ENCODE data around the gene ARRDC4.

The ARRDC4 gene

GRCh38 chr15:98000249-98001203 lies 40.0 kb downstream of the ARRDC4 start:
- Mint-ChIP-seq H3K27me3 (no peaks in the 10 kb centered on the region), H3K4me3 (no peak overlapping the region), H3K9me3 (ENCODE audit: low read depth) (no peaks in the 10 kb centered on the region)

GRCh38 chr15:98001663-98002194 lies 41.2 kb downstream of the ARRDC4 start:
- Mint-ChIP-seq H3K4me3 (no peak overlapping the region), H3K36me3 (no peaks in the 10 kb centered on the region), H3K4me1 (ENCODE audit: low read depth) (no peaks in the 10 kb centered on the region), H3K27me3 (no peaks in the 10 kb centered on the region), H3K27ac (no peak overlapping the region), H3K9me3 (ENCODE audit: low read depth) (no peaks in the 10 kb centered on the region)

More at GRCh38 chr15:98000249-98001203, 40.0 kb downstream of the ARRDC4 start:
- Mint-ChIP-seq H3K27ac (no peak overlapping the region), H3K36me3 (no peaks in the 10 kb centered on the region), H3K4me1 (ENCODE audit: low read depth) (peaks cover 10% of the 10 kb centered on the region)

DNA sequence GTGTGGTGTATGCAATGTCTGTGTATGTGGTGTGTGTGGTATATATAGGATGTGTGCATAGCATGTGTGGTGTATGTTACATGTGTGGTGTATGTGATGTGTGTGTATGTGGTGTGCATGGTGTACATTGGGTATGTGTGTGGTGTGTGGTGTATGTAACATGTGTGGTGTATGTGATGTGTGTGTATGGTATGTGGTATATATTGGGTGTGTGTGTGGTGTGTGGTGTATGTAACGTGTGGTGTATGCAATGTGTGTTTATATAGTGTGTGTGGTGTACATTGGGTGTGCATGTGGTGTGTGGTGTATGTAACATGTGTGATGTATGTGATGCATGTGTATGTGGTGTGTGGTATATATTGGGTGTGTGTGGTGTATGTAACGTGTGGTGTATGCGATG lies 41.9 kb downstream of the ARRDC4 start:
- Mint-ChIP-seq H3K4me1 (ENCODE audit: low read depth) (no peaks in the 10 kb centered on the region), H3K36me3 (no peaks in the 10 kb centered on the region)

DNA sequence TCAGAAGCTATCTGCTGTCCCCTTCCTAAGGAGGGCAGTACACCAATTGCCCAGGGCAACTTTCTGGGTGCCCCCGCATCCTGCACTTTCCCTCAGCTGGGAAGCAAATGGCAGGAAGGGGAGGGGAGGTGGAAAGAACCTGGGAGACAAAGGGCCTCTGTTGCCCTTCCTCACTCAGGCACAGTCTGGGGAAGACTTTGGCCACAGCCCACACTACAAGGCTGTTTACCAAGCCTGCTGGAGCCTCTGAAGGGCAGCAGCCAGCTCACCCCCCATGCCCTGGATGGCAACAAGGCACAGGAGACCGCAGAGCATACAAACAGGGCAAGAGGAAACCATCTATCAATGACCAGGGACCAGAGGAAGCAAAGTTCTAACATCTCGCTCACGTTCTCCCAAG lies 42.4 kb downstream of the ARRDC4 start:
- H3K27me3 Mint-ChIP-seq = no peaks in the 10 kb centered on the region
- no peaks in the 10 kb centered on the region for H3K4me1 Mint-ChIP-seq (ENCODE audit: low read depth)
- no peaks in the 10 kb centered on the region for H3K36me3 Mint-ChIP-seq
- no peaks in the 10 kb centered on the region for H3K9me3 Mint-ChIP-seq (ENCODE audit: low read depth)
- H3K4me3 Mint-ChIP-seq = no peak overlapping the region
- no peak overlapping the region for H3K27ac Mint-ChIP-seq

More for the DNA sequence above, 41.9 kb downstream of the ARRDC4 start:
- no peaks in the 10 kb centered on the region for H3K9me3 Mint-ChIP-seq (ENCODE audit: low read depth)
- no peak overlapping the region for H3K27ac Mint-ChIP-seq
- no peak overlapping the region for H3K4me3 Mint-ChIP-seq
- no peaks in the 10 kb centered on the region for H3K27me3 Mint-ChIP-seq

DNA sequence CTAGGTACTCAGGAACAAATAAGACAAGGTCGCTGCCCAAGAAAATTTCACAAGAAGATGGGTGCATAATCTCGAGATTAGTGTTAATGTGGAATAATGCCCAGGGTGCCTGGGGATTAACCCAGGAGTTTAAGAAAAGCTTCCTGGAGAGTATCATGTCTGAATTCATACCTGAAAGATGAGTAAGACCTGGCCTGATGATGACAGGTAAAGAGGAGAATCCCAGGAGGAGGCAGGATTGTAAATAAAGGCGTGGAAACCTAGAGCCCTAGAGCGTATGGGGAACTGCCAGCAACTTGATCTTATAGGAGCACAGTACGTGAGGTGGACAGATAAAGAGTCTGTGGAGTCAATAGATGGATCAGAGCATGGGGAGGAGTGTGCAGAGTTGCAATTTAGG lies 43.0 kb downstream of the ARRDC4 start:
- Mint-ChIP-seq H3K4me1 (ENCODE audit: low read depth) (no peaks in the 10 kb centered on the region), H3K9me3 (ENCODE audit: low read depth) (no peaks in the 10 kb centered on the region), H3K4me3 (no peak overlapping the region), H3K27ac (no peak overlapping the region), H3K36me3 (no peaks in the 10 kb centered on the region), H3K27me3 (no peaks in the 10 kb centered on the region)

- H3K27me3 Mint-ChIP-seq = no peaks in the 10 kb centered on the region
- no peak overlapping the region for H3K27ac Mint-ChIP-seq
- H3K4me3 Mint-ChIP-seq = no peak overlapping the region
- no peaks in the 10 kb centered on the region for H3K36me3 Mint-ChIP-seq
- no peaks in the 10 kb centered on the region for H3K9me3 Mint-ChIP-seq (ENCODE audit: low read depth)
- H3K4me1 Mint-ChIP-seq (ENCODE audit: low read depth) = no peaks in the 10 kb centered on the region
Measured at GRCh38 chr15:98003996-98004395, 43.5 kb downstream of the ARRDC4 start.

DNA sequence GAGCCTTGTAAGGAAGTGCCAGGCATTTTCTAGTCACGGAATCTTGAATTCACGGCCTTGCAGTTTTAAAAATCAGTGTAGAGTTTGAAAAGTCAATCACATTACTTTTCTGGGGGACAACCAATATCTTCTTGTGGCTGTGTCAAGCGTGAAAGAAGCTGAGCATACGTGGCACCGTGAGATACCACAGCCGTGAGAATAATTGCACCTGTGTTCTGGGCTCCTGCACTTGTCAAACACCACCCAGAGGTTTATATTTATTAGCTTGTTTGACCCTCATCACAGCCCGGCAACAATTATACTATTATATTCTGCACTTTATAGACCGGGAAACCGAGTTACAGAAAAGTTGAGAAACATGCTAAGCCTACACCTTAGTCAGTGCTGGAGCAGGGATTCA lies 45.2 kb downstream of the ARRDC4 start:
- no peaks in the 10 kb centered on the region for H3K9me3 Mint-ChIP-seq (ENCODE audit: low read depth)
- no peak overlapping the region for H3K27ac Mint-ChIP-seq
- H3K4me3 Mint-ChIP-seq = no peak overlapping the region
- no peaks in the 10 kb centered on the region for H3K4me1 Mint-ChIP-seq (ENCODE audit: low read depth)
- no peaks in the 10 kb centered on the region for H3K27me3 Mint-ChIP-seq
- H3K36me3 Mint-ChIP-seq = no peaks in the 10 kb centered on the region

- H3K4me3 Mint-ChIP-seq = no peak overlapping the region
Measured at GRCh38 chr15:98009169-98009568, 48.7 kb downstream of the ARRDC4 start.

GRCh38 chr15:98009971-98010370 lies 49.5 kb downstream of the ARRDC4 start:
- Mint-ChIP-seq H3K36me3 (no peaks in the 10 kb centered on the region), H3K4me1 (ENCODE audit: low read depth) (no peaks in the 10 kb centered on the region), H3K4me3 (no peak overlapping the region), H3K27me3 (peaks cover 3% of the 10 kb centered on the region), H3K27ac (no peak overlapping the region), H3K9me3 (ENCODE audit: low read depth) (no peaks in the 10 kb centered on the region)

More at GRCh38 chr15:98009169-98009568, 48.7 kb downstream of the ARRDC4 start:
- peaks cover under 1% of the 10 kb centered on the region for H3K27me3 Mint-ChIP-seq
- H3K4me1 Mint-ChIP-seq (ENCODE audit: low read depth) = no peaks in the 10 kb centered on the region
- no peak overlapping the region for H3K27ac Mint-ChIP-seq
- H3K36me3 Mint-ChIP-seq = no peaks in the 10 kb centered on the region
- H3K9me3 Mint-ChIP-seq (ENCODE audit: low read depth) = no peaks in the 10 kb centered on the region

- no peaks in the 10 kb centered on the region for H3K4me1 Mint-ChIP-seq (ENCODE audit: low read depth)
- H3K27ac Mint-ChIP-seq = no peak overlapping the region
- peaks cover 6% of the 10 kb centered on the region for H3K27me3 Mint-ChIP-seq
- no peaks in the 10 kb centered on the region for H3K36me3 Mint-ChIP-seq
- H3K9me3 Mint-ChIP-seq (ENCODE audit: low read depth) = no peaks in the 10 kb centered on the region
- no peak overlapping the region for H3K4me3 Mint-ChIP-seq
Measured at GRCh38 chr15:98012354-98012753, 51.9 kb downstream of the ARRDC4 start.

GRCh38 chr15:98013631-98014030 lies 53.1 kb downstream of the ARRDC4 start:
- no peak overlapping the region for H3K4me3 Mint-ChIP-seq
- H3K27ac Mint-ChIP-seq = no peak overlapping the region
- H3K4me1 Mint-ChIP-seq (ENCODE audit: low read depth) = no peaks in the 10 kb centered on the region
- H3K9me3 Mint-ChIP-seq (ENCODE audit: low read depth) = no peaks in the 10 kb centered on the region
- peaks cover 6% of the 10 kb centered on the region for H3K27me3 Mint-ChIP-seq
- no peaks in the 10 kb centered on the region for H3K36me3 Mint-ChIP-seq

DNA sequence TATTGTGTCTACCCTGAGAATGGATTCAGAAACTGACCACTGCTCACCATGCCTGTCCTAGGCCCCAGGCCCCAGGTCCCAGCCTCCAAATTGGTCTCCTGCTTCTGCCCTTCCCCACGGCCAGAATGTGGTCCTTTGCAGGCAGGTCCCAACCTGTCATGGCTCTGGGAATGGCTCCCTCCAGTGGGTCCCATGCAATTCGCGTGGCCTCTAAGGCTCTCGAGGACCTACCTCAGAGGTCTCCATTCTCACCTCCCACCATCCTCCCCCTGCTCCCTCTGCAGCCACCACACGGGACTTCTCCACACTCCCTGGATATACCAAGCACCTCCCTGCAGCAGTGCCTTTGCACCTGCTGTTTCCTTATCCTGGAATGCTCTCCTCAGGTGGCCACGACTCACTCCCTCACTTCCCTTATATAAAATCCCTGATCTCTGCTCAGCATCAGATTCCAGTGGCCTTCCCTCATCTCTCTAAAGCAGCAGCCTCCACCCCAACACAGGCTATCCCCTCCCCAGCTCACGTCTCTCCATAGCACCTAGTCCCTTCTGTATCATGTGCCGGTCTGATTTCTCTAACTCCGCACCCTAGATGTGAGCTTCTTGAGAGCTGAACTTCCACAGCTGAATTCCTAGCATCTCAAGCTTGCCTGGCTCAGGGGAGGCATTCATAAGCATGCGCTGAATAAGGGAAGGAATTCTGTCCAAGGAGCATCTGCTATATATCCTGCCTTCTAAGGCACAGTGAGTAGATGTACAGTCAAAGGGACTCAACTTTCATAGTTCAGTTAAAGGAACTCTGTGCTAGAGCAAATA lies 56.9 kb downstream of the ARRDC4 start:
- H3K4me1 Mint-ChIP-seq (ENCODE audit: low read depth) = no peaks in the 10 kb centered on the region
- no peaks in the 10 kb centered on the region for H3K36me3 Mint-ChIP-seq
- no peak overlapping the region for H3K27ac Mint-ChIP-seq
- H3K27me3 Mint-ChIP-seq = peaks cover 8% of the 10 kb centered on the region
- H3K9me3 Mint-ChIP-seq (ENCODE audit: low read depth) = no peaks in the 10 kb centered on the region
- H3K4me3 Mint-ChIP-seq = no peak overlapping the region

DNA sequence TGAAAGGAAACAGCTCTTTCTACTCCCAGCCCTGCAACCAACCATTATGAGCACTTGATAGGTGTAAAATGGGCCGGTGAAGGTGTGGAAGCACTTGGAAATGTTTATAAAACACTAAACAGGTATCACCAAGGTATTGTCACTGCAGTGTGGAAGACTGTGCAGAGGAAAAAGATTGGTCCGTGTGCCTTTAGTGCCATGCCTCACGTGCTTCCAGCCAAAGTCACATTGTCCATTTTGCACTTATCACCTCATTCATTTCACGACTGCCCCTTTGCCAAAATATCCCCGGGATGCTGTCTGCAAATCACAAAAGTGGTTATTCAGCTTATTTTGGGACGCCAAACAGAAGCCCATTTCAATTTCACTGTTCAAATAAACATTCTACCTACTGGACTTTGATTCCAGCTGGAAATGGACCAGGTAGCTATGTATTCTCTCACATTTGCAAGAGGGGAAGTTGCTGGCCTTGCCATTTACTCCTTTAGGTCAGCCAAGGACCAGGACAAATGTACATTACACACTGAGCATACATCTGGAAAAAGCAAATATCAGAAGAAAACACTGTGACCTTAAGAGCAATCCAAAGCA lies 58.4 kb downstream of the ARRDC4 start:
- Mint-ChIP-seq H3K27ac (no peak overlapping the region), H3K9me3 (ENCODE audit: low read depth) (no peaks in the 10 kb centered on the region), H3K4me1 (ENCODE audit: low read depth) (no peaks in the 10 kb centered on the region), H3K27me3 (peaks cover 8% of the 10 kb centered on the region), H3K4me3 (no peak overlapping the region), H3K36me3 (no peaks in the 10 kb centered on the region)
